Measurements from ENCODE around the gene RPS29.
"Not testable (repeated sequence)": the region's sequence is repeated elsewhere in the genome, so short reads cannot be mapped to it uniquely, and the experiment has no call there.

Gene RPS29

GRCh38 chr14:49598189-49598484 is 12.0 kb upstream of the RPS29 start:
- no peak for DNase-seq (ENCODE audit: low read depth)

- DNase-seq (ENCODE audit: low read depth) = peak; percentile 92
Measured at GRCh38 chr14:49594347-49595091, 8.3 kb upstream of the RPS29 start.

GRCh38 chr14:49593016-49593415 is 6.8 kb upstream of the RPS29 start:
- peak; percentile 83 for DNase-seq (ENCODE audit: low read depth)

- DNase-seq (ENCODE audit: low read depth) = no peak
Measured at GRCh38 chr14:49589387-49589786, 3.2 kb upstream of the RPS29 start.

GRCh38 chr14:49586673-49587460 is 687 bp upstream of the RPS29 start:
- DNase-seq (ENCODE audit: low read depth) = peak; percentile 75

- DNase-seq (ENCODE audit: low read depth) = not testable (repeated sequence)
Measured at GRCh38 chr14:49584981-49585640, 1.1 kb downstream of the RPS29 start.

GRCh38 chr14:49584058-49584457 is 2.1 kb downstream of the RPS29 start:
- DNase-seq (ENCODE audit: low read depth) = no peak

- no peak for DNase-seq (ENCODE audit: low read depth)
Measured at GRCh38 chr14:49583629-49584028, 2.6 kb downstream of the RPS29 start.

GRCh38 chr14:49582113-49582977 is 3.8 kb downstream of the RPS29 start:
- no peak for DNase-seq (ENCODE audit: low read depth)

GRCh38 chr14:49581209-49582112 is 4.7 kb downstream of the RPS29 start:
- no peak for DNase-seq (ENCODE audit: low read depth)

- DNase-seq (ENCODE audit: low read depth) = no peak
Measured at GRCh38 chr14:49579841-49580240, 6.3 kb downstream of the RPS29 start.

GRCh38 chr14:49578141-49578540 is 8.0 kb downstream of the RPS29 start:
- no peak for DNase-seq (ENCODE audit: low read depth)

- DNase-seq (ENCODE audit: low read depth) = no peak
Measured at GRCh38 chr14:49574038-49574437, 12.1 kb downstream of the RPS29 start.

GRCh38 chr14:49569281-49569680 is 16.9 kb downstream of the RPS29 start:
- no peak for DNase-seq (ENCODE audit: low read depth)

GRCh38 chr14:49566714-49567113 is 19.5 kb downstream of the RPS29 start:
- DNase-seq (ENCODE audit: low read depth) = no peak

GRCh38 chr14:49559979-49560768 is 26.0 kb downstream of the RPS29 start:
- DNase-seq (ENCODE audit: low read depth) = no peak

GRCh38 chr14:49553892-49554291 is 32.3 kb downstream of the RPS29 start:
- DNase-seq (ENCODE audit: low read depth) = no peak

- DNase-seq (ENCODE audit: low read depth) = no peak
Measured at GRCh38 chr14:49553106-49553505, 33.1 kb downstream of the RPS29 start.

- no peak for DNase-seq (ENCODE audit: low read depth)
Measured at GRCh38 chr14:49551569-49551968, 34.6 kb downstream of the RPS29 start.
